Thoracic aorta (tissue), 2 donors: ENCODE measurements around the gene BBOF1. TPM values are rescaled to one million over a fixed set of nuclear protein-coding genes. Genes with fewer than 3 reads are reported as not detected.

ENCODE experiments used
- ATAC-seq: fragments of 150-250 bp; one replicate; pipeline ENCODE4 v1.8.0; 2017; ENCODE audit warnings: low read depth; ENCODE audit not compliant: insufficient number of reproducible peaks, low FRiP score
- DNase-seq: peaks from one replicate; pipeline ENCODE4 v3.0.0-alpha.2; 2020; ENCODE audit warnings: low spot score
- H3K27ac ChIP-seq, 2 donors: fragments of 200-600 bp; sonication (generic); 1 replicate in 1 of 2; 2 replicates in 1 of 2; pipeline ENCODE4 v1.5.1; 2016; ENCODE audit warnings: mild to moderate bottlenecking in 2 of 2, moderate library complexity in 2 of 2
- H3K27me3 ChIP-seq: fragments of 200-600 bp; sonication (generic); replicated peaks from 2 replicates; pipeline ENCODE4 v1.6.0; 2016; ENCODE audit warnings: mild to moderate bottlenecking; ENCODE audit not compliant: insufficient read depth
- H3K36me3 ChIP-seq: fragments of 200-600 bp; sonication (generic); one replicate; pipeline ENCODE4 v1.5.1; 2016
- H3K4me1 ChIP-seq, 2 donors: fragments of 200-600 bp; sonication (generic); 1 replicate in 1 of 2; 2 replicates in 1 of 2; pipeline versions ENCODE4 v1.5.1 to v1.6.0; 2016; ENCODE audit warnings: low read depth in 2 of 2, mild to moderate bottlenecking in 1 of 2; ENCODE audit not compliant: control insufficient read depth in 1 of 2
- H3K4me3 ChIP-seq: fragments of 200-600 bp; sonication (generic); 2 replicates; pipeline ENCODE4 v1.5.1; 2016; ENCODE audit warnings: mild to moderate bottlenecking
- H3K9me3 ChIP-seq: fragments of 200-600 bp; sonication (generic); 2 replicates; pipeline ENCODE4 v1.5.1; 2016
- total RNA-seq, 2 donors: library from RNA; depleted of rRNA; stranded (reverse); fragments of >200 nt; gene quantifications; one replicate each; pipeline versions ENCODE4 v1.1.0 to v1.2.3, GENCODE V29; 2016
- TF ChIP-seq, protein P1 (sequence below): fragments of 200-600 bp; sonication (generic); IDR thresholded peaks from one replicate; pipeline ENCODE4 v1.5.1; 2019; ENCODE audit warnings: antibody characterized with exemption

Gene BBOF1
- total RNA-seq, 2 donors from 2014 or later, result 4.7 to 5.6 TPM

DNA sequence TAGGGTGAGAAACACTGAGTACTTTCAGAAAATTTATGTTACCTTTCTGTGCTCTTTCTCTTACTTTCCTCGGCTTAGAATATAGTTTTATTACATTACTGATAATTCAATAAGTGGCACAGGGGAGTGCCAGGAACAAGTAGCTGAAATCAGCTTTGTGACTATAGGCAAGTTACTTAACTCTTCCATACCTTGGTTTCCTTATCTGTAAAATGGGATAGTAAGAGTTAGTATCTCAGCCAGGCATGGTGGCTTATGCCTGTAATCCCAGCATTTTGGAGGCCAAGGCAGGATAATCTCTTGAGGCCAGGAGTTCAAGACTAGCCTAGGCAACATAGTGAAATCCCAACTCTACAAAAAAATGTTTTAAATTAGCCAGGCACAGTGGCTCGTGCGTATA is 15.4 kb downstream of the BBOF1 start:
- no peaks in the 10 kb centered on the region for H3K4me1 ChIP-seq
- DNase-seq (no peak), ATAC-seq (no peak)
- H3K27ac ChIP-seq, result no peak overlapping the region
- H3K36me3 ChIP-seq, result no peaks in the 10 kb centered on the region
- H3K4me3 ChIP-seq, result no peak overlapping the region
- TF ChIP-seq, protein P1, sequence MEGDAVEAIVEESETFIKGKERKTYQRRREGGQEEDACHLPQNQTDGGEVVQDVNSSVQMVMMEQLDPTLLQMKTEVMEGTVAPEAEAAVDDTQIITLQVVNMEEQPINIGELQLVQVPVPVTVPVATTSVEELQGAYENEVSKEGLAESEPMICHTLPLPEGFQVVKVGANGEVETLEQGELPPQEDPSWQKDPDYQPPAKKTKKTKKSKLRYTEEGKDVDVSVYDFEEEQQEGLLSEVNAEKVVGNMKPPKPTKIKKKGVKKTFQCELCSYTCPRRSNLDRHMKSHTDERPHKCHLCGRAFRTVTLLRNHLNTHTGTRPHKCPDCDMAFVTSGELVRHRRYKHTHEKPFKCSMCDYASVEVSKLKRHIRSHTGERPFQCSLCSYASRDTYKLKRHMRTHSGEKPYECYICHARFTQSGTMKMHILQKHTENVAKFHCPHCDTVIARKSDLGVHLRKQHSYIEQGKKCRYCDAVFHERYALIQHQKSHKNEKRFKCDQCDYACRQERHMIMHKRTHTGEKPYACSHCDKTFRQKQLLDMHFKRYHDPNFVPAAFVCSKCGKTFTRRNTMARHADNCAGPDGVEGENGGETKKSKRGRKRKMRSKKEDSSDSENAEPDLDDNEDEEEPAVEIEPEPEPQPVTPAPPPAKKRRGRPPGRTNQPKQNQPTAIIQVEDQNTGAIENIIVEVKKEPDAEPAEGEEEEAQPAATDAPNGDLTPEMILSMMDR, result no peak
- H3K9me3 ChIP-seq, result no peaks in the 10 kb centered on the region
- no peaks in the 10 kb centered on the region for H3K27me3 ChIP-seq

DNA sequence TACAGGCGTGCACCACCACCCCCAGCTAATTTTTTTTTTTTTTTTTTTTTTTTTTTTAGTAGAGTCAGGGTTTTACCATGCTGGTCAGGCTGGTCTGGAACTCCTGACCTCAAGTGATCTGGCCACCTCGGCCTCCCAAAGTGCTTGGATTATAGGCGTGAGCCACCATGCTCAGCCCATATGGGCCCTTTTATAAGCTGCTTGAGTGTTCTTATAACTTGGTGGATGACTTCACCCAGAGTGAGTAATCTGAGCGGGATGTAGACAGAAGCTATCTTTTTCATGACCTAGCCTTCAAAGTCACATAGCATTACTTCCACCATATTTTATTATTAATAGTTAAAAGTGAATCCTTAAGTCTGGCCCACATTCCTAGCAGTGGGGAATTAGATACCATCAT is 16.4 kb downstream of the BBOF1 start:
- Histone ChIP-seq H3K9me3 (no peaks in the 10 kb centered on the region), H3K4me3 (no peak overlapping the region), H3K27ac (no peak overlapping the region), H3K36me3 (no peaks in the 10 kb centered on the region), H3K4me1 (no peaks in the 10 kb centered on the region), H3K27me3 (no peaks in the 10 kb centered on the region)
- ATAC-seq (no peak), DNase-seq (no peak)
- TF ChIP-seq, protein P1, result no peak

- Histone ChIP-seq H3K36me3 (no peaks in the 10 kb centered on the region), H3K9me3 (no peaks in the 10 kb centered on the region), H3K27me3 (no peaks in the 10 kb centered on the region), H3K27ac (no peak overlapping the region), H3K4me1 (no peaks in the 10 kb centered on the region), H3K4me3 (no peak overlapping the region)
- TF ChIP-seq, protein P1, result peak; percentile 65
- DNase-seq (no peak), ATAC-seq (no peak)
These were observed 19.1 kb downstream of the BBOF1 start for GRCh38 chr14:74038020-74038859.

GRCh38 chr14:74042296-74042695 is 23.1 kb downstream of the BBOF1 start:
- Histone ChIP-seq H3K27me3 (no peaks in the 10 kb centered on the region), H3K9me3 (no peaks in the 10 kb centered on the region), H3K36me3 (no peaks in the 10 kb centered on the region), H3K27ac (no peak overlapping the region), H3K4me1 (no peaks in the 10 kb centered on the region), H3K4me3 (no peak overlapping the region)
- TF ChIP-seq, protein P1, result no peak
- no peak for DNase-seq
- ATAC-seq, result no peak

GRCh38 chr14:74045522-74045921 is 26.4 kb downstream of the BBOF1 start:
- H3K27ac ChIP-seq, result no peak overlapping the region
- H3K9me3 ChIP-seq, result no peaks in the 10 kb centered on the region
- H3K36me3 ChIP-seq, result no peaks in the 10 kb centered on the region
- TF ChIP-seq, protein P1, result no peak
- ATAC-seq (no peak), DNase-seq (no peak)
- H3K4me3 ChIP-seq, result no peak overlapping the region
- no peaks in the 10 kb centered on the region for H3K4me1 ChIP-seq
- H3K27me3 ChIP-seq, result no peaks in the 10 kb centered on the region
